HG02884 (cell line): ENCODE results near the gene SCNN1G.
"Not testable (repeated sequence)": the region's sequence is repeated elsewhere in the genome, so short reads cannot be mapped to it uniquely, and the experiment has no call there.

Experiments
- ATAC-seq: cut with Tn5 transposase; IDR thresholded peaks from one replicate; pipeline ENCODE4 v1.9.1; 2021; ENCODE audit warnings: mild to moderate bottlenecking, moderate library complexity; ENCODE audit not compliant: unreplicated experiment

Gene SCNN1G

GRCh38 chr16:23248261-23249194 is 66.0 kb downstream of the SCNN1G start:
- no peak for ATAC-seq

- no peak for ATAC-seq
Measured at GRCh38 chr16:23249830-23250229, 67.3 kb downstream of the SCNN1G start.

- no peak for ATAC-seq
Measured at GRCh38 chr16:23252310-23252709, 69.8 kb downstream of the SCNN1G start.

GRCh38 chr16:23253650-23254049 is 71.1 kb downstream of the SCNN1G start:
- not testable (repeated sequence) for ATAC-seq

GRCh38 chr16:23254338-23254737 is 71.8 kb downstream of the SCNN1G start:
- ATAC-seq: no peak

- no peak for ATAC-seq
Measured at GRCh38 chr16:23255000-23255399, 72.5 kb downstream of the SCNN1G start.

GRCh38 chr16:23256440-23256839 is 73.9 kb downstream of the SCNN1G start:
- no peak for ATAC-seq

GRCh38 chr16:23257682-23258081 is 75.1 kb downstream of the SCNN1G start:
- no peak for ATAC-seq

GRCh38 chr16:23258919-23259237 is 76.3 kb downstream of the SCNN1G start:
- no peak for ATAC-seq
